UCSD-AML1 (cell line): ENCODE measurements around the gene CABCOCO1.
"Not testable (repeated sequence)": the region's sequence is repeated elsewhere in the genome, so short reads cannot be mapped to it uniquely, and the experiment has no call there.

Experiments used
- DNase-seq: peaks from one replicate; lab custom pipeline; 2025; ENCODE audit not compliant: unreplicated experiment; lab: John Stamatoyannopoulos, UW

CABCOCO1 gene

DNA sequence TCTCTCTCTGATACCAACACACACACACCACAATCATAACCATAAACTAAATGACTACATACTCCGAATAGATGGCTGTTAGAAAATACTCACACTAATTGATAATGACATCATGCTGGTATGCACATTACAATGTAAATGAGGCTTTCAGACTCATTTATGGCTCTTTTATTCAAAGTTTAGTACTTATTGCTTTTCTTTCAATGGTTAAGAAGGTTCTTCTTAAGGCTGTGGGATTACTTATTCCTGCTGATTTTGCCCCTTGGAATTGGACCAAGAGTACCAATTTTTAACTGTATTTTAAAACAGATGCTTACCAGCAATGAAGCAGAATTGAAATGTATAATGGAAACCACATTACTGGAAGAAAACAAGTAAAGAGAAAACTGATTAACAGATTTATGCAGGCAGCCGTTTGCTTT lies 20.6 kb upstream of the CABCOCO1 start:
- no peak for DNase-seq

GRCh38 chr10:61642676-61643075 lies 20.1 kb upstream of the CABCOCO1 start:
- no peak for DNase-seq

GRCh38 chr10:61643316-61643751 lies 19.4 kb upstream of the CABCOCO1 start:
- no peak for DNase-seq

DNA sequence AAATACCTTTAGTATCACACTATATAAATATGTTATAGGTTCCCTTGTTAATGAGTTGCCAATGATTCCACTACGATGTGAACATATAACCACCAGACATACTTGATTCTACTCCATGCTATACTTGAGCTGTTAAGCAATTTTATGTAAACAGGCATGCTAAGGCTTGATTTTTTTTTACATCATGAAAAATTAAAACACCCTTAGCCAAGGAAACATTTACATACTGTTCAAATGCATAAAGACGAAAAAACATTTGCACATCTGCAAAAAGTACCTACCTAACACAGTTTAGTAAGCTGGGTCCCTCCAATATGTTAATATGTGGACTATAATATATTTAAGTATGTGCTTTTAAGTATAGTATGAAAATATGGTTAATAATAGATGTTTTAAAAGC lies 9.0 kb upstream of the CABCOCO1 start:
- DNase-seq, result no peak

DNA sequence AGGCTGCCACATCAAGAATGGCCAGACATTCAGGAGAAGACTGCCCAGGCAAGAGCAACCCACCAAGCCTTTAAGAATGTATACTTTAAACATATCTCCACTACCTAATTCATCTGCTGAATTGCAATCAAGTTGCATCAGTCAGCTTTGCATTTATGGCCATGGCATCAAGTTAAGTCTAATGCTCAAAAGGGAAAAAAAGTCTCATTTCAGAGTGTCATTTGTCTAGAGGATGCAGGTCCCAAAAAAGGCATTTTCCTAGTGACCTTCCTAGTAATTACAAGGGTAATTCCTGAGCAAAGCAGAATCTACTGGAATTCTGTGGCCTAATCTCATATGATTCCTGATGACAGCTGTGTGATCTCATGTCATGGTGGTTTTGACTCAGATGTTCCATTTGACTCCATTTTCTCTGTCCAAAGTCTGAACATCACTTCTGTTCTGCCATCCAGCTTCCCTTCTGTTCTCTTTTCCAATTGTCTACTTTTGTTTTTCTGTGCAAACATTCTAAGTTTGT lies 7.3 kb upstream of the CABCOCO1 start:
- no peak for DNase-seq

DNA sequence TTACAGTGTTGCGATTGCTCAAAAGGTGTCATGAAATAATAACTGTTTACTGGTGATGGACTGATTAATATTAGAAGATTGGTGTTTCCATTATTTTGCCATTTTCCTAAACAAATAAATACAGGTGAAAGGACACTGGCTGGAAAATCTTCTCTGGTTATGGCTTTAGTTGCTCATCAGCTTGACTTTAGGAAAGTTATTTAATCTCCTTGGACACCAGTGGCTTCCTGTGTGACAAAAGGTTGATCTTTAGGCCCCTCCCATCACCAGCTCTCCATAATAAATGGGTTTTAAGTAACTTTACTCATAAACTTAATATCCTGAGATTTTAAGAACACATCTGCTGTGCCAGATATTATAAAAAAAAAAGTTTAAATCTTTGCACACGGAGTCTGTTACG lies 737 bp downstream of the CABCOCO1 start:
- DNase-seq, result no peak

GRCh38 chr10:61664985-61665384 lies 2.3 kb downstream of the CABCOCO1 start:
- no peak for DNase-seq

DNA sequence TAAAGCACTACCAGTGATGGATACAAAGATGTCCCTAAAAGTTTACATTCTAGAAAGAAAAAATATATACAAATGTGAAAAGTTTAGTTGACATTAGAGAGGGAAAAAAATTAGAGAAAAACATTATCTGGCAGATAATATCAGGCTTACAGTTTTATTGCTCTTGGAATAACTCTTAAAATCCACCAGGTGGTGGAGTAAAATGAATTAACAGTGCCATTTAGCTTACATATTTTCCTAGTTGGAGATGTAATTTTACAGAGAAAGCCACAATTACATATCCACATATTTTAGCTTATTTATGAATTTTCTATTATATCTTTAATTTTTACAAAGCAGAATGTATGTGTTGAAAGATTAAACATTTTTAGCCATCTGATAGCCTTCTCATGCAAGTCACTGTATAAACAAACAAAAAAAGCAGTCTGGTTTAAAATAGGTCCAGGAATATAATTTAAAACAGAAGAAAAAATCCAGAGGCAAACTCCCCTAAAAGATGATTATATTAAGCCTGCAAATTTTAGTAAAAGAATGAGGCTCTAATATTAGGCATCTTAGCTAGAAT lies 6.5 kb downstream of the CABCOCO1 start:
- DNase-seq, result no peak

DNA sequence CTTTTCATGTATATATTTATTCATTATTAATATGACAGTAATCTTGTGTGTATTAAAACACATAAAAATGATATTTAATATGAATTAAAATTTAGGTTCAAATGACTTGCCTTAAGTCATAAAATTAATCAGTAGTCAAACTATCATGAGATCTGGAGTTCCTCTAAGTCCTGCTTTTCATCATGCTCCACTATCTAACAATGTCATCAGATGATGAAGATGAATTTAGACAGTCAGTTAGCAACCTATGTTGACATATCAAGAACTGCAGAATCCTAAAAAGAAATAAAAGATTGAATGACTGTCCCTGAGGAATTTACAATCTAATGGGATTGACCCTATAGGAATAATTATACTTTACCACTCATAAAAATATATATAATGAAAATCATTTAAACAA lies 7.1 kb downstream of the CABCOCO1 start:
- DNase-seq, result no peak

DNA sequence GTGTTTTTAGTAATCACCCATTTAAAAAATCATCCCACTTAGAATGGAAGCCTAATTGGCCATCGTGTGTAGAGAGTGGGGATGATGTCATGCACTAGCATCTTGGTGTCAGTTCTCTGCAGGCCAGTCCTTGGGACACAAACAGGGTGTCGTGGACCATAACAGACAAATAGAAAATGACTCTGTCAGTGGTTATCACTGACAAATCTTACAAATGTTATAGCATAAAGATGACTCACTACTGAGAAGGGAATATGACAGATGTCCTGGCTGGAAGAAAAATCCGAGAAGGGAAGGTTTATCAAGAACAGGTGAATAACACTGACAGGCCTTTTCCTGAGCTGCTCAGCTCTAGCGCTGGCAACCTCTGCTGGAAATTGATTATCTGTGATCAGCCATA lies 10.6 kb downstream of the CABCOCO1 start:
- DNase-seq, result no peak

DNA sequence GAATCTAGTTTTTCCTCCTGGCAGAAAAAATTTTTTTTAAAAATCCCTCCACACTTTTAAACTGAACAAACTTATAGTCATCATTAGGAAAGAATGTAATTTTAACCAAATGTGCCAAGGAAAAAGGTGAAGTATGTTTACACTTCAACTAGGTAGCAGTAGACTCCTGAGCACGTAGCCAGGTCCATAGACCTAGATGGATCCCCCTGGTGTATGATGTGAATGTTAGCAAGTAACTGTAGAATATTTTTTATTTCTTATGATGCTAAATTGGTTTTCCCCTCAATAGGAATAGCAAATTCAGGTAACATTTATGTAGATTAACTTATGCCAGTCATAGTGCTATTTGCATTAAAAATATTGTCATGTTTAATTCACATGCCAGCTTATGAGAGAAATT lies 19.6 kb downstream of the CABCOCO1 start:
- DNase-seq, result no peak

DNA sequence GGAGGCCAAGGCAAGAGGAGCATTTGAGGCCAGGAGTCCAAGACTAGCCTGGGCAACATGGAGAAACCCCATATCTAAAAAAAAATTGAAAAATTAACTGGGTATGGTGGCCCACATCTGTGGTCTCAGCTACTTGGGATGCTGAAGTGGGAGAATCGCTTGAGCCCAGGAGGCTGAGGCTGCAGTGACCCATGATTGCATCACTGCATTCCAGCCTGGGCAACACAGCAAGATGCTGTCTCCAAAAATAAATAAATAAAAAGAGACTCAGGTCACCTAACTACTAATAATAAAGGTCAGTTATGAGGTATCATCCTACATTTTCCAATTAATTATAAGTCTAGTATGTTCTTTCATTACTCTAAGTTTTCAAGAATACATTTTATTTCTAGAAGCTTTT lies 20.6 kb downstream of the CABCOCO1 start:
- DNase-seq, result no peak

DNA sequence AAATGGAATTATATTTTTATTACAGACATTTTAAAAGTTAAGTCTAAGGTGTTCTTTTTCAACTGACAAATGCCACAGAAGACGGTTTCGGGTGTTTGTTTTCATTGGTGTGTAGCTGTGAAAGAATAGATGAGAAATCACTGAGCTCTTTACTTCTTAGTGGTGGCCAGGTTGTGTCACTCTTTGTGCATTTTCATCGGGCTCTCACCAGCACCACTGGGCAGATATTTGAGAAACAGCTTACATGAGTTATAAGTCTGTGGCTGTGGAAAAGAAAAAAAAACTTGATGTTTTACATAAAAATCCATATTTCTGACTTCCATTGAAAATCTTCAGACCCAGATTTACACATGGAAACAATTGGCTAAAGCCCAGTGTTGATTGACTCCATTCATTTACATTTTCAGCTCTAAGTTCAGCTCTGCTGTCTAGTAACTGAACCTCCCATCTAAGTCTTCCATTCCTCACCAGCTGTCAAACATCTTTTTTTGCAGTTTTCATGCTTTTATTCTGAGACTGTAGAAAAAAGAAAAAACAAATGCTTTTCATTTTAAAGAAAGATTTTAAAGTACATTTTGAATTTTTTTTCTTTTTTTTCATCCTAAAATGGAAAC lies 22.3 kb downstream of the CABCOCO1 start:
- DNase-seq, result no peak

DNA sequence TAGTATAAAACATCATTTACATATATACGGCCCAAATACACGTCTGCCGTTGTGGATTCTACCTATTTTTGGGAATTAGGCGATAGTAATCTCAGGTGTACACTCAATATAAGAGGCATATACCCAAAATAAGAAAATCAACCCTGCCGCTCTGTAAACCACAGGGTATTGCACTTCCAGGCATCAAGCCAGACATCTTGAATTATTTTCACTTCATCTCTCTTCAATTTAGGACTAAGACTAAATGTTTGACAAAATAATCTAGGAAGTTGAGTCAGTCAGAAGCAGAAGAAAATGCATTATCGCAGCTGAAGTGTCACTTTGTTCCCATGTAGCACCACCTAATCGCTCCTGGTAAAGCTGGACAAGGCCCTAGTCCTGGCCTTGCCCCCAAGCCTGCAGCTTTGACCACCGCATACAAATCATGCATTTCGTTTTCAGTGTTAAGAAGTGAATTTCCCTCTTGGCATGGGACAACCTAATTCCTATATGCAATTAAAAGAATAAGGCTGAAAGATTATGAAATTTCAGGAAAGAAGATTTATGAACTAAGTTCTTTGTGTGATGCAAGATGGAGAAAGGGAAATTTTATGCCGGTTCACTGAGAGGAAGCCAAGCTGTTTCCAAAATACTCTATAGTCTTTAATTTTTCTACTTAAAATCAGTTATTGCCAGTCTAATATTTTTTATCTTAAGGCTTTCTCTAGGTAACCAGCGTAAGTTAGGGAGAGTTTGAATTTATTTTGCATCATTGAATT lies 26.0 kb downstream of the CABCOCO1 start:
- DNase-seq, result no peak

DNA sequence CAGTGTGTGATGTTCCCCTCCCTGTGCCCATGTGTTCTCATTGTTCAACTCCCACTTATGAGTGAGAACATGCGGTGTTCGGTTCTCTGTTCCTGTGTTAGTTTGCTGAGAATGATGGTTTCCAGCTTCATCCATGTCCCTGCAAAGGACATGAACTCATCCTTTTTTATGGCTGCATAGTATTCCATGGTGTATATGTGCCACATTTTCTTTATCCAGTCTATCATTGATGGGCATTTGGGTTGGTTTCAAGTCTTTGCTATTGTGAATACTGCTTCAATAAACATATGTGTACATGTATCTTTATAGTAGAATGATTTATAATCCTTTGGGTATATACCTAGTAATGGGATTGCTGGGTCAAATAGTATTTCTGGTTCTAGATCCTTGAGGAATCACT lies 28.9 kb downstream of the CABCOCO1 start:
- not testable (repeated sequence) for DNase-seq

DNA sequence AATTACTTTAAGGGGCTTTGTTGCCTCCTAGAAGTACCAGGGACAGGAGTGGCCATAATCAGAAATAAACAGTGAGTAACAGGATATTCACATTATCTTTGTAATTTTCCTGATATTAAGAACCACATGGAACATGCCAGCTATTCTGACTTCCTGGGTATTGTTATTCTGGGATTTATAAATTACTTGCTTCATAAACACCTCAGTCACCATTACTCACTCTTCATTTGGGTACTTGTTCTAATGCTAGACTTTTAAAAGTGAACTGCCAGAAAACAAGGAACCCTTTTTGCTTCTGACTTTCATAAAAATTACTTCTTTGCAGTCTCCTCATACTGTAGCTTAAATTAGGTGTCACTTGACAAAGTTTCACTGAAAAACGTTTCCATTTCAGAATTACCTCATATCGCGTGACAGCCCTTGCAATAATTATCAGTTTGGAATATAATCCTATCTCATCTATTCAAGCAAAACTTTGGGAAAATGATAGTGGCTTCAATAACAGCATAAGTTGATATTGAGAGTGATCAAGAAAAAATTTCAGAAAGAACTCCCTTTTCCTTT lies 29.8 kb downstream of the CABCOCO1 start:
- DNase-seq, result no peak

DNA sequence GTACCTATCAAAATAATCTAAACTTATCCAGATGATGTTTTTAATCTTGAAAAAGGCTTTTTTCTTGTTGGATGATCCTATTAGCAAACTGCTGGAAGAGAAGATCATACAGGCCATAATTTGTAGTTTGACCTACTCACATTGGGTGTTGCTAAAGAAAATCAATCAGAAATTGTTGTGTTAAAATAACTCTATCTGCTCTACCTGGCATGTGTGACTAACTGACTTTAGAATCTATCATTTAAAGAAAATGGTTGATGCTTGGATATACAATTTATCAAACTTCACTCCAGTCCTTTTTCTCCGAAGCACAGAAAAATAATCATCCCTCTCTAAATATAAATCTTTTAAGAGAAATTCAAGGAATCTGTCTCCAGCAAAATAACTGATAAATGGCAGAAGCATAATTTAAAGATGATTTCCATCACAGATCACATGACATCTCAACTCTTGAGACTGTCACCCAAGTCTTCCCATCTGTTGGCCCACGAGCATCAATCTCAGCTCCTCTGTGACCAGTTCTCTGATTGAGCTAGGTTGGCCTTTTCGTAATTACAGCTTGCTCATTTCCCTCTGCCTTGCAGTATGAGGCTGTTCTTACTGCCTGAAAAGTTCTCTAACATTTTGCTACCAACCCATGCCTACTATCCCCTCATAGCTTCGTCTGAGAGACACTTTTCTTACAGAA lies 36.4 kb downstream of the CABCOCO1 start:
- DNase-seq, result no peak

- no peak for DNase-seq
Measured at GRCh38 chr10:61701055-61701705, 38.5 kb downstream of the CABCOCO1 start.

DNA sequence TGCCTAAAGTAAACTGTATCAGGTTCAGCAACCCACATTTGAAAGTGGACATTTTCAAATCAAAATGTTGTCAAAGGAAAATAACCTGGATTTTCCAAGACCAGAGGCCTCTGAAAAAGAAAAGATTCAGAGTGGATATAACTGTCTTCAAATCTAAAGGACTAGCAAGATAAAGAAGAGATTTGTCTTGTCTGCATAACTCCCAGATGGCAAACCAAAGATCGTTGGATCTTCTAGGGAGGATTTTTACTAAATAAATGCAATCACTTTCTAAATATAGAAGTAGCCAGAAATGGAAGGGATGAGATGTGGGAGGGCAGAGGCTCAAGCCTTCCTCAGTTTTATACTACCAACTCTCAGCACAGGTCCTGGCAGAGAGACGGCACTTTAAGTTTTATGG lies 39.0 kb downstream of the CABCOCO1 start:
- DNase-seq, result no peak

DNA sequence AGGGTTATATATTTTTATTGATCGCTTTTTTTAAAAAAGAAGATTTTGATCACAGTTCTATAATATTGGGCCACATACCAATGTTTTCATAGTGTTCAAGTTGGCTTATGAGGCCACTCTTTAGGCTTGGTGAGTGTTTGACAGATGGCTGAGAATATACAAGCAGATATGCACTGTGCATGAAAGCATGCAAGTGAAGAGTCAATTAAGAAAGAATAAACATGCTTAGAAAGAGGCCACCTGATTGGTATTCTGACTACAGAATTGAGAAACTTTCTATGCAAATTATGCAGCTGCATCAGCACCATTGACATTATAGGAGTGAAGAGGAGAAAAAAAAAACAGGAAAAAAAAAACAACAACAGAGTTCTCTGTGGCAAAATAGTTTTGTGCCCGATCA lies 39.9 kb downstream of the CABCOCO1 start:
- no peak for DNase-seq
